IMR-90 (cell line): Measurements from ENCODE around the gene NOS3. TPM values are rescaled to one million over a fixed set of nuclear protein-coding genes. Genes with fewer than 3 reads are reported as not detected.

ENCODE experiments used
- ATAC-seq: fragments of 200-7000 bp; cut with Tn5 transposase; 2 replicates; pipeline ENCODE4 v1.9.1; 2020; ENCODE audit warnings: low read depth, mild to moderate bottlenecking, moderate library complexity
- BruUV-seq: library from RNA; stranded (reverse); fragments of 400-500 nt; replicated peaks from 2 replicates; lab custom pipeline; 2021; lab: Mats Ljungman, UMichigan
- CTCF ChIA-PET: fragments of 300-600 bp; formaldehyde crosslinking; extraction: SDS; loops from one replicate; lab custom pipeline; 2021; ENCODE audit warnings: antibody characterized with exemption; lab: Yijun Ruan, JAX
- POLR2A ChIA-PET: fragments of 300-600 bp; sonication (Branson Sonifier 250); formaldehyde crosslinking; loops from one replicate; lab custom pipeline; 2022; ENCODE audit warnings: antibody characterized with exemption; ENCODE audit not compliant: unreplicated experiment; lab: Charles Lee
- DNase-seq: peaks from one replicate; pipeline ENCODE4 v3.0.0; 2013
- H2AFZ ChIP-seq: replicated peaks from 2 replicates; pipeline ENCODE3; 2013; ENCODE audit warnings: low read length, mild to moderate bottlenecking; ENCODE audit not compliant: poor library complexity
- H2AK5ac ChIP-seq: 2 replicates; pipeline ENCODE4 v1.6.1; 2013; ENCODE audit warnings: low read depth, low read length, inconsistent platforms
- H2AK9ac ChIP-seq: replicated peaks from 2 replicates; pipeline ENCODE3; 2013; ENCODE audit warnings: mild to moderate bottlenecking, low read depth, low read length, moderate library complexity; ENCODE audit not compliant: poor library complexity
- H2BK120ac ChIP-seq: 2 replicates; pipeline ENCODE4 v1.6.1; 2013; ENCODE audit warnings: low read depth, low read length, inconsistent platforms
- H2BK15ac ChIP-seq: 3 replicates; pipeline ENCODE4 v1.6.1; 2013; ENCODE audit warnings: low read depth, low read length, inconsistent platforms
- H2BK20ac ChIP-seq: 2 replicates; pipeline ENCODE4 v1.6.1; 2013; ENCODE audit warnings: low read depth, mild to moderate bottlenecking, inconsistent platforms, low read length, moderate library complexity
- H2BK5ac ChIP-seq: 2 replicates; pipeline ENCODE4 v1.6.1; 2013; ENCODE audit warnings: mild to moderate bottlenecking, low read depth, low read length, inconsistent platforms; ENCODE audit not compliant: poor library complexity, severe bottlenecking
- H3K14ac ChIP-seq: replicated peaks from 2 replicates; pipeline ENCODE4 v1.6.1; 2013; ENCODE audit warnings: low read depth, low read length, inconsistent platforms
- H3K18ac ChIP-seq: 2 replicates; pipeline ENCODE4 v1.6.1; 2013; ENCODE audit warnings: low read depth, low read length, control low read depth
- H3K23ac ChIP-seq: 2 replicates; pipeline ENCODE4 v1.6.1; 2013; ENCODE audit warnings: low read depth, low read length, inconsistent platforms
- H3K27ac ChIP-seq: 2 replicates; pipeline ENCODE4 v1.5.1; 2013; ENCODE audit warnings: mild to moderate bottlenecking, control low read depth, low read length; ENCODE audit not compliant: insufficient read depth
- H3K27me3 ChIP-seq: 2 replicates; pipeline ENCODE4 v1.6.1; 2013; ENCODE audit warnings: low read length; ENCODE audit not compliant: control insufficient read depth, insufficient read depth
- H3K36me3 ChIP-seq: 2 replicates; pipeline ENCODE4 v1.6.1; 2013; ENCODE audit warnings: low read length, mixed read lengths; ENCODE audit not compliant: control insufficient read depth, insufficient read depth
- H3K4ac ChIP-seq: 2 replicates; pipeline ENCODE4 v1.6.1; 2013; ENCODE audit warnings: low read depth, low read length, inconsistent platforms
- H3K4me1 ChIP-seq: 2 replicates; pipeline ENCODE4 v1.6.1; 2013; ENCODE audit warnings: low read length, mixed read lengths; ENCODE audit not compliant: control insufficient read depth, insufficient read depth
- H3K4me2 ChIP-seq: 2 replicates; pipeline ENCODE4 v1.6.1; 2013; ENCODE audit warnings: low read depth, mild to moderate bottlenecking, control low read depth, low read length, moderate library complexity
- H3K4me3 ChIP-seq: 2 replicates; pipeline ENCODE4 v1.5.1; 2013; ENCODE audit warnings: low read depth, mild to moderate bottlenecking, control low read depth, low read length, moderate library complexity; ENCODE audit not compliant: insufficient read depth
- H3K56ac ChIP-seq: 2 replicates; pipeline ENCODE4 v1.6.1; 2013; ENCODE audit warnings: low read length, inconsistent platforms; ENCODE audit not compliant: insufficient read depth; ENCODE audit errors: extremely low read depth
- H3K79me1 ChIP-seq, 2 experiments: 2 replicates each; pipeline ENCODE4 v1.6.1; 2013; ENCODE audit warnings: low read length in 2 of 2, inconsistent platforms in 1 of 2, low read depth in 1 of 2
- H3K9ac ChIP-seq: 2 replicates; pipeline ENCODE4 v1.6.1; 2013; ENCODE audit warnings: low read depth, low read length, control low read depth
- H3K9me1 ChIP-seq: 2 replicates; pipeline ENCODE4 v1.6.1; 2013; ENCODE audit warnings: low read length, inconsistent platforms; ENCODE audit not compliant: insufficient read depth
- H3K9me3 ChIP-seq: 2 replicates; pipeline ENCODE4 v1.6.1; 2013; ENCODE audit warnings: low read length; ENCODE audit not compliant: control insufficient read depth, insufficient read depth
- H4K20me1 ChIP-seq: 2 replicates; pipeline ENCODE4 v1.6.1; 2013; ENCODE audit warnings: low read length, inconsistent platforms; ENCODE audit not compliant: insufficient read depth
- H4K5ac ChIP-seq: 2 replicates; pipeline ENCODE4 v1.6.1; 2013; ENCODE audit warnings: mild to moderate bottlenecking, low read depth, low read length, control low read depth
- H4K8ac ChIP-seq, 2 experiments: 2 replicates each; pipeline ENCODE4 v1.6.1; 2013; ENCODE audit warnings: low read depth in 2 of 2, low read length in 2 of 2, control low read depth in 1 of 2, inconsistent platforms in 1 of 2
- H4K91ac ChIP-seq: 2 replicates; pipeline ENCODE4 v1.6.1; 2013; ENCODE audit warnings: low read depth, low read length, inconsistent platforms; ENCODE audit not compliant: insufficient read depth
- CHD1 ChIP-seq: IDR thresholded peaks from 2 replicates; pipeline ENCODE4 v1.6.1; 2012; ENCODE audit warnings: low read depth, low read length, improper control_type of control experiment
- MXI1 ChIP-seq: IDR thresholded peaks from 2 replicates; pipeline ENCODE4 v1.6.1; 2012; ENCODE audit warnings: low read depth, mild to moderate bottlenecking, low read length, moderate library complexity, borderline replicate concordance
- USF2 ChIP-seq: fragments of 150-350 bp; IDR thresholded peaks from 2 replicates; pipeline ENCODE4 v1.6.1; 2017; ENCODE audit warnings: mild to moderate bottlenecking, antibody characterized with exemption, low read length, low read depth
- WGBS, 2 experiments: methylation state at CpG; one replicate each; pipeline versions ENCODE4 v1.1.5 to v1.1.7; 2013; ENCODE audit warnings: missing lambda C conversion rate in 2 of 2; ENCODE audit not compliant: insufficient read length in 1 of 2; ENCODE audit errors: extremely low coverage in 2 of 2; 5-methylcytosine and 5-hydroxymethylcytosine counted together
- dilution Hi-C: fragments of 300-500 bp; cut with HindIII; formaldehyde crosslinking; loops from one replicate; pipeline ENCODE4 v1.14.3; 2018; ENCODE audit warnings: low sequenced_read_pairs; ENCODE audit not compliant: unreplicated experiment
- in situ Hi-C: fragments of 300-500 bp; cut with MboI; formaldehyde crosslinking; loops from 3 replicates; pipeline ENCODE4 v1.14.3; 2019; ENCODE audit warnings: low sequenced_read_pairs, inconsistent platforms, mixed read lengths
- intact Hi-C: fragments of 100-400 bp; cut with micrococcal nuclease; formaldehyde crosslinking; loops from 2 replicates; pipeline ENCODE4 v1.10.0; 2022
- polyA plus RNA-seq, 3 experiments: library from polyadenylated mRNA; depleted of rRNA; stranded (reverse); fragments of >200 nt; gene quantifications; 2 replicates each; pipeline ENCODE4 v1.2.3, GENCODE V29; 2012; ENCODE audit warnings: low replicate concordance in 1 of 3
- total RNA-seq: library from RNA; depleted of rRNA; stranded (reverse); fragments of >200 nt; gene quantifications from 2 replicates; pipeline ENCODE4 v1.2.3, GENCODE V29; 2012

NOS3 gene
- total and polyA plus RNA-seq, 2 of the 4 experiments (the other 2 are of a cell fraction) = 0.72 to 2.0 TPM

DNA sequence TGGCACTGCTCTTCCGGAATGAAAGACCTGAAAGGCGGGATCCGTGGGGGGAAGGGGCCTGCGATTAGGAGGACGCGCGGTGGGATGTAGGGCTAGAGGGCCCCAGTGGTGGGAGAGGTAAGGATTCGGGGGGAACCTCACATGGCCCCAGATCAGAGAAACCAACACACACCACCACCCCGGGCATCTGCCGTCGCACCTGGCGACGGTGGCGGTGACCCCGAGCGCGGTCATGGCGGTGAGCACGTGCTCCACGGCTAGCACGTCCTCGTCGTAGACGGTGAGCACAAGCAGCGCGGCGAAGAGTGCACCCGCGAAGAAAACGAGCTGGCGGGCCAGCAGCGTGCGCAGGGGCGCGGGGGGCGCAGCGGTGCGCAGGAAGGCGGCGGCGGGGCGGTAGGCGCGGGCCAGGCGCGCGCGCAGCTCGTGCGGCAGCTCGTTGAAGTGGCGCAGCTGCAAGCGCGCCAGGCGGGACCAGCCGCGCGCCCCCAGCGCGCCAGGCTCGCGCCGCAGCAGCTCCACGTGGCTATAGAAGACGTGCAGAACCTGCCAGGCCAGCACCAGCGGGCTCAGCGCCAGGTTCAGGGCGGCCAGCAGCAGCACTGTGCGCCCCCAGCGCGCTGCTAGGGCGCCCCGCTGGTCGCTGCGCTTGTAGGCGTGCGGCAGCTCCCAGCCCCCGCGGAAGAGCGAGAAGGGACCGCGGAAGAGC is 27.8 kb downstream of the NOS3 start:
- CTCF ChIA-PET = interaction anchor here (0.5 to 1.1 kb wide), 6 partner anchors 10 to 1267 kb away, joined by 3 to 8 read pairs (median 4); partner anchors contain the start of gene ABCB8

More for the DNA sequence above, 27.8 kb downstream of the NOS3 start:
- H2BK5ac ChIP-seq = no peak overlapping the region
- H3K23ac ChIP-seq = peak overlapping the region; percentile 38; the same call in 1 of the 2 replicates
- no peak overlapping the region for H2BK20ac ChIP-seq
- no peak overlapping the region for H4K8ac ChIP-seq
- no peak overlapping the region for H3K27ac ChIP-seq
- no peak overlapping the region for H3K4ac ChIP-seq
- peak; percentile 51 for ATAC-seq
- H3K36me3 ChIP-seq = no peaks in the 10 kb centered on the region
- dilution Hi-C loops (no loop called here), in situ Hi-C loops (no loop called here), intact Hi-C loops (loop anchor here (2.0 kb wide), 1 partner anchor 56 kb away; no protein-coding TSS in a partner anchor)
- no peak overlapping the region for H2BK15ac ChIP-seq
- no peak overlapping the region for H3K56ac ChIP-seq
- no peak overlapping the region for H4K5ac ChIP-seq
- H3K9me3 ChIP-seq = no peaks in the 10 kb centered on the region
- POLR2A ChIA-PET = no interaction called here
- H2AK5ac ChIP-seq = no peak overlapping the region
- TF ChIP-seq CHD1 (no peak), USF2 (0 out of 2 replicates have a peak, but pooled peaks have one; percentile 5), MXI1 (0 out of 2 replicates have a peak, but pooled peaks have one; percentile 9)
- DNase-seq = no peak
- H3K18ac ChIP-seq = no peak overlapping the region
- peak overlapping the region; percentile 23 for H3K4me3 ChIP-seq
- no peaks in the 10 kb centered on the region for H3K9me1 ChIP-seq
- BruUV-seq = no TSS peak
- peaks cover 3% of the 10 kb centered on the region; the same call in 1 of the 2 replicates for H3K4me1 ChIP-seq
- peak overlapping the region; percentile 66 for H3K4me2 ChIP-seq
- WGBS, 2 experiments = 4% methylated on average over 39 of the region's 82 CpGs; no CpG with 5 or more reads in 1 of the 2 experiments
- peaks cover 64% of the 10 kb centered on the region for H3K27me3 ChIP-seq
- H4K20me1 ChIP-seq = no peaks in the 10 kb centered on the region
- H2BK120ac ChIP-seq = no peak overlapping the region
- peak overlapping the region; percentile 84 for H2AFZ ChIP-seq
- no peaks in the 10 kb centered on the region for H3K79me1 ChIP-seq
- no peak overlapping the region for H3K9ac ChIP-seq
- H2AK9ac ChIP-seq = peak overlapping the region; percentile 85
- H3K14ac ChIP-seq = no peak overlapping the region
- H4K91ac ChIP-seq = no peak overlapping the region; the same call in 1 of the 2 replicates
